ENCODE measurements around the gene DMD.
"Not testable (repeated sequence)": the region's sequence is repeated elsewhere in the genome, so short reads cannot be mapped to it uniquely, and the experiment has no call there.

The DMD gene

GRCh38 chrX:31591355-31591754 lies 1620.0 kb downstream of the DMD start:
- no peak for DNase-seq (ENCODE audit: low read depth)

DNA sequence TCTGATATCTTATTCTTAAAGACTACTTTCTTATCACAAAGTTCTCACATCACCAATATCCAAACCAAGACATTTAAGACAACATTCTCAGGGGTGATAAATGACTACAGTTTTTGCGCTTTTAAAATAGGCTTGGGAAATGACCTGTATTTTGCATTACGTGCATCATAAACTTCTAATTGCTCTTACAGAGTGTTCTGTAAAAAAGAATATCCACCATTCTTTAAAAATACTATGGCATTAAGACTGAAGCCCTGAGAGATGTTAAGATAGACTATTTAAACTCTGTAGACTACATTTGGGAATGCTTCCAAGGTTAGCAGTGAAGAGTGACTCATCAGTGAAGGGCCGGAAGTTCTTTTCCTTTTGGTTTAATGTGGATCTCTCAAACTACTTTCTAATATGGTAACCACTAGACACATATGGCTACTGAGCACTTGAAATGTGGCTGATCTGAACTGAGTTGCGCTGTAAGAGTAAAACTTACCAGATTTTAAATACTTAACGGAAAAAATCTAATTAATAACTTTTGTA lies 1620.7 kb downstream of the DMD start:
- no peak for DNase-seq (ENCODE audit: low read depth)

- no peak for DNase-seq (ENCODE audit: low read depth)
These were observed 1621.8 kb downstream of the DMD start for GRCh38 chrX:31589503-31589902.

DNA sequence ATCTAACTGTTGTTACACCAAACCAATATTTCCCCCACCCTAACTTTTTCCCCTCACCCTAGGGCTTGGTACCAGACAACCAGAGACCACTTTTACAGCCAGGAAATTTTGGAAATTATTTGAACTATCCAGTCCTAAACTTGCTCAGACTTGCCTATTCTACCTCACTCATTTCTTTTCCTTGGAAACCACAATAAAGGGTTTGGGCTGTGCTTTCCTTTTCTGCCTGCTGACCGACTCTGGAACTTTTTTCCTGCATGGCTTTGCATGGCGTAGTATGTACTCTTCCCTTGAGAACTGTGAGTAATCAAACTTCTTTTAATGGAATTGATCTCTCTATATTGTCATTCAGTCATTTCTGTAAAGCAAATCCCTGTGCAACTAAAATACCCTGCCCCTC lies 1623.0 kb downstream of the DMD start:
- no peak for DNase-seq (ENCODE audit: low read depth)

GRCh38 chrX:31583892-31584291 lies 1627.5 kb downstream of the DMD start:
- DNase-seq (ENCODE audit: low read depth): not testable (repeated sequence)

DNA sequence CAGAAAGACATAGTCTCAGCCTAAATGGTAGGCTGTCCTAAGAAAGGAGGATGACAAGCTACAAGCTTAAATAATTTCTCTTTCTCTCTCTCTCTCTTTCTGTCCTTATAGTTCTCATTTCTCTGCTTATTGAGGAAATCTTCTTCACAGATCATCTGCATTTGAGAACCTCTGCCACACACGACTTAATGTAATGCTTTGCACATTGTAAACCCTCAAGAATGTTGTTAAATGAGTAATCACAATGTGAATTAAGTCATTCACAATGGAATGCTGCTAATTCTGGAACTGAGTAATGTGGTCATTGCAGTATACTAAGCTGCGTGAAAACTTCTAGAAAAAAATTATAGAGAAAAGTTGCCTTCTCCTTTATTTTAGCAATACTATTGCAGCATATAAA lies 1630.6 kb downstream of the DMD start:
- peak; percentile 24 for DNase-seq (ENCODE audit: low read depth)

DNA sequence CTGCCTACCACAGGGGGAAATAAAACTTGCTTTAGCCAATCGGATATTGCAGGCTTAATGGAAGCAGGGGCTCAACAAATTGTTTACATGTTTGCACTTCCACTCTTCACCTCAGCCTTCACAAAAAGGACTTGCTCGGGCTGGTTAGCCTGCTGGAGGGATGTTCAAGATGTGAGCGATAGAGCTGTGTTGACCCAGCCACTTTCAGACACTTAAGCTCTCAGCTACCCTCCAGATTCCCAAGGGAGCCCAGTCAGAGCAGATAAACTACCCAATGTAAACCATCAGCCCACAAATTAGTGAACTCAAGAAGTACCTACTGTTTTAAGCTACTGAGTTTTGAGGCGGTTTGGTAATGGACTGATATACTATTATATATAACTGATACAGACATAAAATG lies 1631.1 kb downstream of the DMD start:
- no peak for DNase-seq (ENCODE audit: low read depth)

- DNase-seq (ENCODE audit: low read depth): no peak
These were observed 1639.0 kb downstream of the DMD start for GRCh38 chrX:31572360-31572759.

DNA sequence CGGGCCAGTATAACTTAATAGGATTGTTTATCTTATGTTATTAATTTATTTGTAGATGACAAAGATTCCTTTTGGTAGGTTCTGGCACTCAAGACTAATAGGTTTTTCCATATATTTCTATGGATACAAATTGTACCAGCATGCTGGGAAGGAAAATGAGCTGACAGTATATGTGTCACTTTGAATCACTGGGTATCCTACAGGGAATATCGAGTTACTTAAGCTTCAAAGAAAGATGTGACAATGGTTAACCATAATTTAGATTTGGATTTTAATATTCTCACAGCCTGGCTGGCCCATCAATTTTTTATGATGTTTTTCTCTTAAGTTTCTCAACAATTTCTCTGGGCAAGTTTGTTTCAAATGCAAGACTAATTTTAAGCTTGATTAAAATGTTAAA lies 1640.7 kb downstream of the DMD start:
- DNase-seq (ENCODE audit: low read depth): no peak

DNA sequence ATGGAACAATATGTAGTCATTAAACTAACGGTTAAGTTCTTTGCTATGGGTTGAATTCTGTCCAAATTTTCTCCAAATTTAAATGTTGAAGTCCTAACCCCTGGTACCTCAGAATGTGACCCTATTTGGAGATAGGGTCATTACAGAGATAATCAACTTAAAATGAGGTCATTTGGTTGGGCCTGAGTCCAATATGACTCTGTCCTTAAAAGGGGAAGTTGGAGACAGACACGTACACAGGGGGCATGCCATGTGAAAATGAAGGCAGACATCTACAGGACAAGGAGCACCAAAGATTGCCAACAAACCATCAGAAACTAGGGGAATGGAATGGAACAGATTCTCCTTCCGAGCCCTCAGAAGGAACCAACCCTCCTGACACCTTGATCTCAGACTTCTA lies 1647.6 kb downstream of the DMD start:
- DNase-seq (ENCODE audit: low read depth): no peak

GRCh38 chrX:31555506-31555905 lies 1655.8 kb downstream of the DMD start:
- DNase-seq (ENCODE audit: low read depth): no peak

- no peak for DNase-seq (ENCODE audit: low read depth)
These were observed 1659.4 kb downstream of the DMD start for GRCh38 chrX:31551913-31552312.

DNA sequence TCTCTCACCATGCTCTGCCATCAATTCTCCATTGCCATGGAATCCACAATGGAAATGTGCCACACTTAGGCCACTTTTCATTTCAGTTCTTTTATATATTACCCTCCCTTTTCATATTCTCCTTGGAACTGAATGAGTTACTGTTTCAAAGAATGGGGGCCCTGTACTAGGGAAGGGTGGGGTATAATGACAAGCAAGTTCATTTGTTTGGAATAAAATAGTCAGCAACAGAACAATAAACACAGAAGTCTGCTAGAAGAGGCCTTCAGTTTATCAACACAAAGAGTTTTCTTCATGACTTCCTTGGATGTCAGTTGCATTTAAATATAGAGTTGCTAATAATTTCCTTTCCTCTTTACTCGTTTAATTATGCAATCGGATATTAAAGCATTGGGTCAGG lies 1661.2 kb downstream of the DMD start:
- DNase-seq (ENCODE audit: low read depth): no peak

DNA sequence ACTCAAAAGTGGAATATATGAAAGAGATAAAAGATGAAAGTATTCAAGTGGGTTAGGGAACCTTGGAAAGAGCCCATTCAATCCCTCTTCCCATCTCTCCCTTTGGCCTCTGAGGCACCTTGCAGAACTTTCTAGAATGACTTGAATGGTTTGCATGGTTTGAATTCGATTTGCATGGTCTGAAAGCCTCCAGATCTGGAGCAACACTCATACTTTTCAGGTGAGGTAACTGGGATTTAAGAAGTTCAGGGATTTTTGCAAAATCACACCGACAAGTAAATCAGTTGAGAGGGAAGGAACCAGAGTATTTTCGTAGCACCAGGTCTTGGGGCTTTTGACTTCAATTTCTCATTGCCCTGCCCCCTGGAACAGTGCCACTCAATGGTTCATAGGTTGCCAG lies 1663.5 kb downstream of the DMD start:
- DNase-seq (ENCODE audit: low read depth): no peak

- no peak for DNase-seq (ENCODE audit: low read depth)
These were observed 1663.9 kb downstream of the DMD start for GRCh38 chrX:31547416-31547815.

- DNase-seq (ENCODE audit: low read depth): no peak
These were observed 1665.2 kb downstream of the DMD start for GRCh38 chrX:31546126-31546525.

DNA sequence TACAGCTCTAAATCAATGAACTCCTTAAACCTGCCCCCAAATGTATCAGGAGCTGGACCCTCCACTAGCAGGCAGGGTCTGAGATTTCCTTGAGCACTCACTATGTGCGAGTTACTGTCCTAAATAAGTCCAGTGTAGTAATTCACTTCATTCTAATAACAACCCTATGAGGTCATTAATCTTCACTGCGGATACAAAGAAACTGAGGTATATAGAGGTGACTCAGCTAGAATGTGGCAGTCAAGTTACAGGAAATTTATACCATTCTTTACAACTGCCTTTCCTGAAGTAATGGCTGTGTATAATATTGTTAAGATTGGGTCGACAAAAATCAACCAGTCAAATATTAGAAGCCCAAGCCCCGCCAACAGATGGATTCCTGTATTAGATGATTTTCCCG lies 1665.6 kb downstream of the DMD start:
- DNase-seq (ENCODE audit: low read depth): no peak

- DNase-seq (ENCODE audit: low read depth): no peak
These were observed 1666.2 kb downstream of the DMD start for GRCh38 chrX:31545191-31545590.

DNA sequence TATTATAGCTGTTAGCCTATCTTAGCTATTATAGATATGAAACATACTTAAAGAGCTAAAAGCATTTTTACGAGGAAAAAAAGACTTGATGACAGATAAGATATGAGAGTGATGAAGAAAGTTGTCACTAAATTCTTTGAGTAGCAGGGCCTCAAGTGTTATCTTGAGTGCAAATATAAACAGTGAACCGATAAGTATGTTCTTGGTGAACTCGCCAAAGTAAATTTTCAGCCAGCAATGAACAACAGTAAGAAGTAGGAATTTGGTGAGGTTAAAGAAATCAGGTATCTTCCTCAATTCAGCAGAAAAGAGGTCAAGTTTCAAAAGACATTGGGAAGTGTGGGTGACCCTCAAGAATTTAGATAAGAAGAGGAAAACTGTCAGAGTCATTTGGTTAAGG lies 1667.7 kb downstream of the DMD start:
- DNase-seq (ENCODE audit: low read depth): no peak

DNA sequence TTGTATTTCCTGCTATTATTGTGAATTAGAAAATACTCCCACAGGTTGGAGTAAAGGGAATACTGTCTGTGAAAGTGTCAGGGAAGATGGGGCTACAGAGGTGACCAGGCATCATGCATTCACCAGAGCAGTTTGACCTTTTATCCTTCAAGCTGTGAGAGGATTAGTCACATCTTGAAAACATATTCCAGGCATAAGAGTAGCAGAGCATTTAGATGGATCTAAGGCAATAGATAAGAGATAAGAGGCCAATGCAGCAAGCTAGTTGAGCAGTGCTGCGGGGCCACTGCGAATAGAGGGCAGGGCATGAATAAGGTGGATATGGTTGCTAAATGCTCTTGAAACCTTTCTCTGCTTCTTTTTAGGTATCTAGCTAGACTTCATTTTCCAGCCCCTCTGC lies 1668.8 kb downstream of the DMD start:
- no peak for DNase-seq (ENCODE audit: low read depth)

GRCh38 chrX:31540313-31540712 lies 1671.0 kb downstream of the DMD start:
- DNase-seq (ENCODE audit: low read depth): no peak

- DNase-seq (ENCODE audit: low read depth): no peak
These were observed 1683.8 kb downstream of the DMD start for GRCh38 chrX:31527455-31528126.

DNA sequence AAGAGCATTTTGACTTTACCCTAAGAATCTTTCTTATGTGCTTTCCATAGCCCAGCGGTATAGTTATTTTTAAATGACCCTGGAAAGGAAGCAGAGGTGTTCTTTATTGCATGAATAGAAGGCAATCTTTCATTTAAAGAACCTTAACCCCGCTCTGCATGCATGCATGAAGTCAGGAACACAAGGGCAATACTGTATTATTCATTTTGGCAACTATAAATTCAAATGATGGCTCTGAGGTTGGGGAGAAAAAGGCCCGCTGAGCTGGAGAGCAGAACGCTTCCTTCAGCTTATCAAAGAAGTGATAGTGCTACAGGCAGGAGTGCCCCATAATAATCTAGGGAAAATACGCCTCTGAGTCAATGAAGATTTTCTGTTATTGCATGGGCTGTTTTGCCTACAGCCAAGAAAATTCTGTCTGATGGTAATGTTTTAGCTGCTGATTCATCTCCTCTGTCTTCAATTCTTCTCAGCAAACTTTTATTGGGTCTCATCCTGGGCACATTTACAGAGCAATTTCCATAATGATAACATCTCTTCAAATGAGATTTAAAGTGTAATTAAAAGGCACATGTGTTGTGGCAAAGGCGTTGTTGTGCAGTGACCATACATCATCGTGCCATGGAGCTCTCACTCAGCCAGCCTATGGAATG lies 1687.3 kb downstream of the DMD start:
- no peak for DNase-seq (ENCODE audit: low read depth)

DNA sequence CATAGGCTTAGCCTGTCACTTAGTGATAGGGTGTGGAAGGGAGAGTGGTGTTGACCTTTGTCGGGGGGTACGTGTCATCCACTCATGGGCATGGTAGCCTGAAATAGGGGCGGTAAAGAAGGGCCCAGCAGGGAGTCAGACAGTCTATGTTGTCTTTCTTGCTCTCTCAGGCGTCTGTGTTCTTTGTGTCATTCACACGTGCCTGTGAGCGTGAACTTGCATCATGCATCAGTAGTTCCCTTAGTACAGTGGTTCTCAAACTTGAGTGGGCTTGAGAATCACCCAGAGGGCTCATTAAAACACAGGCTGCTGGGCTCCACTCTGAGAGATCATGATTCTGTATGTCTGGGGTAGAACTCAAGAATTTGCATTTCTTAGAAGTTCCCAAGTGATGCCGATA lies 1688.6 kb downstream of the DMD start:
- DNase-seq (ENCODE audit: low read depth): no peak
